Adrenal gland (tissue), 5 donors: ENCODE results near the gene MAP2K7.

Experiments
- POLR2A ChIP-seq, 2 donors: fragments of 450-650 bp; IDR thresholded peaks; one replicate each; pipeline ENCODE4 v1.6.1; 2017; ENCODE audit warnings: antibody characterized with exemption in 2 of 2, mild to moderate bottlenecking in 2 of 2, moderate library complexity in 1 of 2
- TF ChIP-seq, protein P1 (sequence below), 6 experiments: fragments of 450-650 bp in 4 of 6; fragments of 200-600 bp in 2 of 6; sonication (generic) in 1 of 6; IDR thresholded peaks; 1 replicate in 5 of 6; 2 replicates in 1 of 6; pipeline versions ENCODE4 v1.5.1 to v1.8.0; 2016 to 2021; ENCODE audit warnings: antibody characterized with exemption in 6 of 6, mild to moderate bottlenecking in 2 of 6, moderate library complexity in 1 of 6
- donor health status: DM: no; HTN: no; CAD: no.

DNA sequence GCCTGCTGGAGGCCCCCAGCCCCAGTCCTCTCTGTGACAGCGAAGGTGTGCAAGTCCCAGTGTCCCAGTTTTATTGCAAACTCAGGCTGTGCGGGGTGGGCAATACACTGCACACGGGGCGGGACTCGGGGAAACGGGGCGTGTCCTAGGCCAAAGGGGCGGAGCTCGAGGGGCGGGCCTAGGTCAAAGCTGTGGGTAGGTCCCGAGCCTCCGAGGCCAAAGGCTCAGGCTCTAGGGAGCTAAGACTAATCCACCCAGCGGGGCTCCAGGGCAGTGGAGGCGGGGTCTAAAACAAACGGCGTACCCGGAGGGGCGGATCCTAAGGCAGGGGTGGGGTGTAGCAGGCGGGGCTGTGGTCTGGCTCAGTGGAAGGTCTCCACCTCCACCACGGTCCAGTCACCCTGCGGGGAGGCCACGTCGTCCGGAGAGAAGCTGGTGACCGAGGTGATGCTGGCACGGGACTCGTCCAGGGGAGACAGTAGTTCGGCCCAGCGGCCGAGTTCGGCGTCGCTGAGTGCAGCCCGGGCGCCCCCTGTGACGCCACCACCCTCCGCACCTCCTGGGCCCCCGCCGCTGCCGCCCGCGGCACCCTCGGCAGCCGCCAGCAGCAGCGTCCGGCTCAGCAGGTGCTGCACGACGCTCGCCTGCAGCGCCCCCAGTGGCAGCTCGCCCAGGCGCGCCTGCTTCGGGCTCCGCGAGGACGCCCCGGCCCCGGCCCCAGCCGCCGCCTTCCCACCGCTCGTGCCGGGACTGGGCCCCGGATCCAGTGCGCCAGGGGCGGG lies 34.8 kb upstream of the MAP2K7 start:
- TF ChIP-seq, protein P1, sequence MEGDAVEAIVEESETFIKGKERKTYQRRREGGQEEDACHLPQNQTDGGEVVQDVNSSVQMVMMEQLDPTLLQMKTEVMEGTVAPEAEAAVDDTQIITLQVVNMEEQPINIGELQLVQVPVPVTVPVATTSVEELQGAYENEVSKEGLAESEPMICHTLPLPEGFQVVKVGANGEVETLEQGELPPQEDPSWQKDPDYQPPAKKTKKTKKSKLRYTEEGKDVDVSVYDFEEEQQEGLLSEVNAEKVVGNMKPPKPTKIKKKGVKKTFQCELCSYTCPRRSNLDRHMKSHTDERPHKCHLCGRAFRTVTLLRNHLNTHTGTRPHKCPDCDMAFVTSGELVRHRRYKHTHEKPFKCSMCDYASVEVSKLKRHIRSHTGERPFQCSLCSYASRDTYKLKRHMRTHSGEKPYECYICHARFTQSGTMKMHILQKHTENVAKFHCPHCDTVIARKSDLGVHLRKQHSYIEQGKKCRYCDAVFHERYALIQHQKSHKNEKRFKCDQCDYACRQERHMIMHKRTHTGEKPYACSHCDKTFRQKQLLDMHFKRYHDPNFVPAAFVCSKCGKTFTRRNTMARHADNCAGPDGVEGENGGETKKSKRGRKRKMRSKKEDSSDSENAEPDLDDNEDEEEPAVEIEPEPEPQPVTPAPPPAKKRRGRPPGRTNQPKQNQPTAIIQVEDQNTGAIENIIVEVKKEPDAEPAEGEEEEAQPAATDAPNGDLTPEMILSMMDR (IDR thresholded peaks at IDR 0.05): peak in 3 of 6 experiments; percentile 74 to 96 (median 88)
- TF ChIP-seq POLR2A (IDR thresholded peaks at IDR 0.05): peak in 1 of 2 donors; percentile 76
